H9 (cell line): ENCODE data around the gene ASB5. TPM values are rescaled to one million over a fixed set of nuclear protein-coding genes. Genes with fewer than 3 reads are reported as not detected.

Source experiments
- DNase-seq: peaks from one replicate; pipeline ENCODE4 v3.0.0-alpha.2; 2017
- H2AFZ ChIP-seq: one replicate; pipeline ENCODE4 v1.6.1; 2013; ENCODE audit warnings: mild to moderate bottlenecking, low read length, control low read depth, moderate library complexity
- H2AK5ac ChIP-seq: 2 replicates; pipeline ENCODE4 v1.6.1; 2013; ENCODE audit warnings: low read length, control low read depth, mixed read lengths; ENCODE audit not compliant: insufficient read length
- H2BK120ac ChIP-seq: one replicate; pipeline ENCODE4 v1.6.1; 2013; ENCODE audit warnings: low read depth, mild to moderate bottlenecking, low read length, control low read depth, inconsistent platforms; ENCODE audit not compliant: poor library complexity, severe bottlenecking
- H2BK12ac ChIP-seq: 2 replicates; pipeline ENCODE4 v1.6.1; 2013; ENCODE audit warnings: low read length, control low read depth, mixed read lengths, low read depth; ENCODE audit not compliant: insufficient read length
- H2BK15ac ChIP-seq: 2 replicates; pipeline ENCODE4 v1.6.1; 2013; ENCODE audit warnings: low read depth, low read length, control low read depth
- H2BK20ac ChIP-seq: one replicate; pipeline ENCODE4 v1.6.1; 2013; ENCODE audit warnings: low read depth, mild to moderate bottlenecking, low read length, control low read depth, inconsistent platforms; ENCODE audit not compliant: poor library complexity, severe bottlenecking
- H2BK5ac ChIP-seq: 2 replicates; pipeline ENCODE4 v1.6.1; 2013; ENCODE audit warnings: low read length, control low read depth, mixed read lengths; ENCODE audit not compliant: insufficient read length
- H3K14ac ChIP-seq: 2 replicates; pipeline ENCODE4 v1.6.1; 2013; ENCODE audit warnings: low read length, control low read depth; ENCODE audit not compliant: insufficient read depth
- H3K18ac ChIP-seq: 2 replicates; pipeline ENCODE4 v1.6.1; 2013; ENCODE audit warnings: low read depth, mild to moderate bottlenecking, mixed read lengths, low read length, control low read depth; ENCODE audit not compliant: insufficient read length
- H3K23ac ChIP-seq: 2 replicates; pipeline ENCODE4 v1.6.1; 2013; ENCODE audit warnings: low read length, control low read depth, mixed read lengths, low read depth; ENCODE audit not compliant: insufficient read length
- H3K23me2 ChIP-seq: 2 replicates; pipeline ENCODE4 v1.6.1; 2013; ENCODE audit warnings: low read depth, mild to moderate bottlenecking, mixed read lengths, low read length, control low read depth; ENCODE audit not compliant: insufficient read length, poor library complexity, severe bottlenecking
- H3K27ac ChIP-seq: 2 replicates; pipeline ENCODE4 v1.5.1; 2013; ENCODE audit warnings: low read length, control low read depth, mixed read lengths, low read depth; ENCODE audit not compliant: insufficient read length
- H3K27me3 ChIP-seq: 2 replicates; pipeline ENCODE4 v1.6.1; 2013; ENCODE audit warnings: low read length, control low read depth, inconsistent platforms; ENCODE audit not compliant: insufficient read depth
- H3K4ac ChIP-seq: 2 replicates; pipeline ENCODE4 v1.6.1; 2013; ENCODE audit warnings: low read depth, mild to moderate bottlenecking, control low read depth, inconsistent platforms, low read length, moderate library complexity
- H3K4me1 ChIP-seq: 2 replicates; pipeline ENCODE4 v1.6.1; 2013; ENCODE audit warnings: low read length, control low read depth, inconsistent platforms; ENCODE audit not compliant: insufficient read depth
- H3K4me2 ChIP-seq: 2 replicates; pipeline ENCODE4 v1.6.1; 2013; ENCODE audit warnings: low read length, control low read depth, mixed read lengths; ENCODE audit not compliant: insufficient read length, insufficient read depth
- H3K56ac ChIP-seq: 2 replicates; pipeline ENCODE4 v1.6.1; 2013; ENCODE audit warnings: low read depth, mild to moderate bottlenecking, mixed read lengths, low read length, control low read depth; ENCODE audit not compliant: insufficient read length
- H3K79me1 ChIP-seq: 2 replicates; pipeline ENCODE4 v1.6.1; 2013; ENCODE audit warnings: low read depth, mild to moderate bottlenecking, moderate library complexity, low read length, control low read depth, inconsistent platforms; ENCODE audit not compliant: insufficient read depth, poor library complexity, severe bottlenecking
- H3K79me2 ChIP-seq: 2 replicates; pipeline ENCODE4 v1.6.1; 2013; ENCODE audit warnings: low read length, control low read depth, inconsistent platforms; ENCODE audit not compliant: insufficient read depth
- H3K9ac ChIP-seq: 2 replicates; pipeline ENCODE4 v1.6.1; 2013; ENCODE audit warnings: low read length, control low read depth, mixed read lengths; ENCODE audit not compliant: insufficient read length; ENCODE audit errors: extremely low read depth
- H3K9me3 ChIP-seq: one replicate; pipeline ENCODE4 v1.6.1; 2013; ENCODE audit warnings: low read depth, low read length, inconsistent platforms; ENCODE audit not compliant: control insufficient read depth
- H3T11ph ChIP-seq: one replicate; pipeline ENCODE4 v1.6.1; 2013; ENCODE audit warnings: mild to moderate bottlenecking, low read length, control low read depth, inconsistent platforms
- H4K20me1 ChIP-seq: one replicate; pipeline ENCODE4 v1.6.1; 2013; ENCODE audit not compliant: control insufficient read depth, insufficient read length, insufficient read depth
- H4K5ac ChIP-seq: 2 replicates; pipeline ENCODE4 v1.6.1; 2013; ENCODE audit warnings: low read depth, mild to moderate bottlenecking, mixed read lengths, low read length, control low read depth; ENCODE audit not compliant: insufficient read length
- H4K8ac ChIP-seq: replicated peaks from 2 replicates; pipeline ENCODE4 v1.6.1; 2013; ENCODE audit warnings: low read length, control low read depth, mixed read lengths, low read depth; ENCODE audit not compliant: insufficient read length
- H4K91ac ChIP-seq: 2 replicates; pipeline ENCODE4 v1.6.1; 2013; ENCODE audit warnings: low read depth, mild to moderate bottlenecking, moderate library complexity, mixed read lengths, low read length, control low read depth; ENCODE audit not compliant: insufficient read length
- H3K27ac Mint-ChIP-seq, 3 experiments: 2 replicates in 2 of 3; 3 replicates in 1 of 3; pipeline ENCODE4 v1.8.0; 2020 to 2021; ENCODE audit warnings: mixed read lengths in 3 of 3, mild to moderate bottlenecking in 1 of 3, moderate library complexity in 1 of 3
- H3K27me3 Mint-ChIP-seq: 2 replicates; pipeline ENCODE4 v1.8.0; 2021; ENCODE audit warnings: low read depth, mild to moderate bottlenecking, moderate library complexity, mixed read lengths
- H3K36me3 Mint-ChIP-seq, 3 experiments: 2 replicates in 2 of 3; 3 replicates in 1 of 3; pipeline ENCODE4 v1.8.0; 2020 to 2021; ENCODE audit warnings: low read depth in 3 of 3, mixed read lengths in 3 of 3; ENCODE audit not compliant: insufficient read depth in 1 of 3
- H3K4me1 Mint-ChIP-seq, 2 experiments: 2 replicates each; pipeline ENCODE4 v1.8.0; 2020; ENCODE audit warnings: mixed read lengths in 2 of 2
- H3K4me3 Mint-ChIP-seq, 2 experiments: 2 replicates in 1 of 2; 3 replicates in 1 of 2; pipeline ENCODE4 v1.8.0; 2020 to 2021; ENCODE audit warnings: mild to moderate bottlenecking in 2 of 2, mixed read lengths in 2 of 2, moderate library complexity in 1 of 2
- H3K9me3 Mint-ChIP-seq, 2 experiments: 2 replicates in 1 of 2; 3 replicates in 1 of 2; pipeline ENCODE4 v1.8.0; 2020; ENCODE audit warnings: mild to moderate bottlenecking in 2 of 2, mixed read lengths in 2 of 2, moderate library complexity in 1 of 2
- CTCF ChIP-seq: fragments of 200-600 bp; sonication (generic); conservative IDR thresholded peaks from 3 replicates; pipeline ENCODE4 v1.8.0; 2021; ENCODE audit warnings: antibody characterized with exemption, mild to moderate bottlenecking
- WGBS: extraction: QIAGEN DNeasy Blood & Tissue Kit; methylation state at CpG from one replicate; pipeline ENCODE4 v1.1.7; 2013; ENCODE audit warnings: missing lambda C conversion rate, low lambda C conversion rate, mixed read lengths; ENCODE audit not compliant: insufficient read length; ENCODE audit errors: extremely low coverage; 5-methylcytosine and 5-hydroxymethylcytosine counted together
- total RNA-seq: library from RNA; stranded (reverse); gene quantifications from 2 replicates; pipeline ENCODE4 v1.2.1, GENCODE V29; 2021

Gene ASB5
- total RNA-seq, 1 experiment from 2014 or later: not detected

- Histone ChIP-seq H3K4me1 (peaks cover 3% of the 10 kb centered on the region; the same call in 1 of the 2 replicates), H4K5ac (no peak overlapping the region), H2BK15ac (no peak overlapping the region), H3K56ac (no peak overlapping the region), H2BK12ac (no peak overlapping the region), H3K9me3 (no peaks in the 10 kb centered on the region), H3K4me2 (no peak overlapping the region), H3K27ac (no peak overlapping the region), H3K9ac (no peak overlapping the region), H3K23ac (no peak overlapping the region), H2BK120ac (no peak overlapping the region), H3K4ac (no peak overlapping the region), H4K20me1 (no peaks in the 10 kb centered on the region), H2AK5ac (no peak overlapping the region), H3K27me3 (no peaks in the 10 kb centered on the region), H2AFZ (no peak overlapping the region), H3K79me1 (no peaks in the 10 kb centered on the region), H4K8ac (no peak overlapping the region), H2BK20ac (no peak overlapping the region), H3K79me2 (no peaks in the 10 kb centered on the region), H2BK5ac (no peak overlapping the region), H3K14ac (no peak overlapping the region), H4K91ac (no peak overlapping the region), H3K18ac (no peak overlapping the region), H3K23me2 (no peaks in the 10 kb centered on the region), H3T11ph (no peak overlapping the region)
- Mint-ChIP-seq H3K27ac (no peak overlapping the region), H3K9me3 (no peaks in the 10 kb centered on the region), H3K4me3 (no peak overlapping the region), H3K36me3 (no peaks in the 10 kb centered on the region), H3K27me3 (no peaks in the 10 kb centered on the region), H3K4me1 (peaks cover 23 to 24% of the 10 kb centered on the region in 2 experiments)
- WGBS: no CpG with 5 or more reads among the region's 6 CpGs
- no peak for TF ChIP-seq CTCF
- DNase-seq: no peak
Observed at GRCh38 chr4:176289561-176289960, 20.5 kb upstream of the ASB5 start.
